Activated T-cell treated with anti-CD3 and anti-CD28 coated beads, Interleukin-2, amount 50 U/mL, for 24 hours (primary cell): Measurements from ENCODE around the gene JAZF1.

Experiments
- DNase-seq: peaks from one replicate; pipeline ENCODE4 v3.0.0-alpha.2; 2020
- H3K27ac Mint-ChIP-seq: 2 replicates; pipeline ENCODE4 v1.8.0; 2020; ENCODE audit warnings: mild to moderate bottlenecking, mixed read lengths
- H3K27me3 Mint-ChIP-seq: 2 replicates; pipeline ENCODE4 v1.8.0; 2020; ENCODE audit warnings: mixed read lengths
- H3K36me3 Mint-ChIP-seq: 2 replicates; pipeline ENCODE4 v1.8.0; 2020; ENCODE audit warnings: low read depth, mixed read lengths
- H3K4me1 Mint-ChIP-seq: 2 replicates; pipeline ENCODE4 v1.8.0; 2020; ENCODE audit warnings: low read depth, mixed read lengths
- H3K4me3 Mint-ChIP-seq: 2 replicates; pipeline ENCODE4 v1.8.0; 2020; ENCODE audit warnings: mild to moderate bottlenecking, moderate library complexity, mixed read lengths
- H3K9me3 Mint-ChIP-seq: 2 replicates; pipeline ENCODE4 v1.8.0; 2020; ENCODE audit warnings: mixed read lengths

JAZF1 gene

DNA sequence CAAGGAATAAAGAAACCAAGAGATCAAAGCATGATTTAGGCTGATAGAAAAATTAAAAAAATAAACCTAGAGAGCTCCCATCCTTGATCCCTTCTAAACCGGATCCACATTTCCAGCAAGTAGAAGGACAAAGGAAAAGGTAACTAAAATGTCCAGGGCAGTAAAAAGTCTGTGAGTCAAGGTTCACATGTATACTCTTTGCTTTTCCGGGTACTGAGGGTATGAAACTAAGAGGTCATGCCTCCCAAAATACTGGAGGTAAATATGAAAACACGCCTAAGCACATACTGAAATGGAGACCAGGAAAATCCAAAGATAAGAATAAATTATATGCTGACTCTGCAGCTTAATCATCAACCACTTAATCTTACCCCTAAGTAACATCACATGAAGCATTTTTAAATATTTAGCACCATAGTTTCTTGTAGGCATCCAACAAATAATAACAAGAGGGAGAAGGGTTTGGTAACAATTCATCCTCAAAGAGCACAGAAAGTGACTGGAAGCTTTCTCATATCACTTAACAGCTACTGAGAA, 35.4 kb downstream of the JAZF1 start:
- peaks cover 6% of the 10 kb centered on the region for H3K36me3 Mint-ChIP-seq
- H3K4me3 Mint-ChIP-seq: no peak overlapping the region
- peaks cover 40% of the 10 kb centered on the region for H3K4me1 Mint-ChIP-seq
- DNase-seq: no peak
- no peaks in the 10 kb centered on the region for H3K27me3 Mint-ChIP-seq
- H3K27ac Mint-ChIP-seq: no peak overlapping the region
- no peaks in the 10 kb centered on the region for H3K9me3 Mint-ChIP-seq

GRCh38 chr7:28144266-28144665, 36.3 kb downstream of the JAZF1 start:
- Mint-ChIP-seq H3K36me3 (peaks cover 5% of the 10 kb centered on the region), H3K27me3 (no peaks in the 10 kb centered on the region), H3K27ac (no peak overlapping the region), H3K9me3 (no peaks in the 10 kb centered on the region), H3K4me1 (peaks cover 31% of the 10 kb centered on the region), H3K4me3 (no peak overlapping the region)
- DNase-seq: no peak

- H3K27ac Mint-ChIP-seq: no peak overlapping the region
- H3K4me3 Mint-ChIP-seq: no peak overlapping the region
- H3K4me1 Mint-ChIP-seq: peaks cover 24% of the 10 kb centered on the region
These were observed 37.9 kb downstream of the JAZF1 start for GRCh38 chr7:28142650-28143049.

GRCh38 chr7:28140979-28141378, 39.6 kb downstream of the JAZF1 start:
- no peak overlapping the region for H3K4me3 Mint-ChIP-seq
- no peak overlapping the region for H3K27ac Mint-ChIP-seq
- DNase-seq: no peak

More at GRCh38 chr7:28142650-28143049, 37.9 kb downstream of the JAZF1 start:
- Mint-ChIP-seq H3K27me3 (no peaks in the 10 kb centered on the region), H3K36me3 (peaks cover 5% of the 10 kb centered on the region), H3K9me3 (no peaks in the 10 kb centered on the region)
- no peak for DNase-seq

DNA sequence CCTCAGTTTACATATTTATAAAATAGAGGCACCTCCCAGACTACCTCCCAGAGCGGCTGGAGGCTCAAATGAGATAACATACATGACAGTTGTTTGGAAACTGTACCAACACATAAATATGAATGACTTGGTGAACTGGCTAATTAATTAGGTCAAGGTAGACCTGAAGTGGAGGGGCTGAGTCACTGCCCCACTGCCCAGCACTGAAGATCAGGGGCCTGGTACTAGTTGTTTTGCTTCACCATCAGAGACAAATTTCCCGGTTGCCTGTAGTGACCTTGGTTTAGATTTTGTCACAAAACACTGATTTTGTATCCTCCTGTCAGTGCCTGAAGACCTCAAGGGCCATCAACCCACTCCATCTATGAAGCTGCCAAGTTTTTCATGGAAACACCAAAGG, 41.8 kb downstream of the JAZF1 start:
- no peak overlapping the region for H3K27ac Mint-ChIP-seq
- H3K9me3 Mint-ChIP-seq: no peaks in the 10 kb centered on the region
- no peaks in the 10 kb centered on the region for H3K27me3 Mint-ChIP-seq
- no peak overlapping the region for H3K4me3 Mint-ChIP-seq
- H3K4me1 Mint-ChIP-seq: peaks cover 22% of the 10 kb centered on the region
- no peak for DNase-seq
- H3K36me3 Mint-ChIP-seq: no peaks in the 10 kb centered on the region

More at GRCh38 chr7:28140979-28141378, 39.6 kb downstream of the JAZF1 start:
- Mint-ChIP-seq H3K4me1 (peaks cover 29% of the 10 kb centered on the region), H3K36me3 (peaks cover 3% of the 10 kb centered on the region), H3K27me3 (no peaks in the 10 kb centered on the region), H3K9me3 (no peaks in the 10 kb centered on the region)

DNA sequence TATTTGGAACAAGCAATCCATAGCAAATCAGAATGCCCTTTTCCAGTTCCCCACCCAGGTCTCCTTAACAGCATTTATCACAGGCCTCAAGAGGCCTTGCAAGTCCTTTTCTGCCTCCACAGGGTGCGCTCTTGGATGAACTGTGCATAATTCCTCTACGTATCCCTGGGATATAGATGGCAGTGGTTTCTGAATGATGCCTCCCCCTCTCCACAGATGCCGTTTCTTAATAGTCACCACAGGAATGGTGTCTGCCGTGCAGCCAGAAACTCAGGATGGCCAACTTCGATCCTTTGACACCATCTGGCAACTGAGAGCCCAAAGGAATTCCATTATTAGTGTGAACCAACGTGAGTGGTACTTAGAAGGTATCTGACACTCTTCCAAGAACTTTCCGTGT, 43.1 kb downstream of the JAZF1 start:
- Mint-ChIP-seq H3K27me3 (no peaks in the 10 kb centered on the region), H3K36me3 (no peaks in the 10 kb centered on the region), H3K4me1 (peaks cover 31% of the 10 kb centered on the region), H3K9me3 (no peaks in the 10 kb centered on the region), H3K4me3 (no peak overlapping the region), H3K27ac (no peak overlapping the region)
- no peak for DNase-seq

- DNase-seq: no peak
- Mint-ChIP-seq H3K4me1 (peaks cover 33% of the 10 kb centered on the region), H3K36me3 (no peaks in the 10 kb centered on the region), H3K9me3 (no peaks in the 10 kb centered on the region), H3K4me3 (no peak overlapping the region), H3K27ac (no peak overlapping the region), H3K27me3 (no peaks in the 10 kb centered on the region)
These were observed 43.7 kb downstream of the JAZF1 start for GRCh38 chr7:28136885-28137284.

- H3K9me3 Mint-ChIP-seq: no peaks in the 10 kb centered on the region
- no peak for DNase-seq
- H3K4me3 Mint-ChIP-seq: no peak overlapping the region
- no peaks in the 10 kb centered on the region for H3K36me3 Mint-ChIP-seq
- no peaks in the 10 kb centered on the region for H3K27me3 Mint-ChIP-seq
- peaks cover 31% of the 10 kb centered on the region for H3K4me1 Mint-ChIP-seq
- H3K27ac Mint-ChIP-seq: no peak overlapping the region
These were observed 44.2 kb downstream of the JAZF1 start for GRCh38 chr7:28136420-28136819.

DNA sequence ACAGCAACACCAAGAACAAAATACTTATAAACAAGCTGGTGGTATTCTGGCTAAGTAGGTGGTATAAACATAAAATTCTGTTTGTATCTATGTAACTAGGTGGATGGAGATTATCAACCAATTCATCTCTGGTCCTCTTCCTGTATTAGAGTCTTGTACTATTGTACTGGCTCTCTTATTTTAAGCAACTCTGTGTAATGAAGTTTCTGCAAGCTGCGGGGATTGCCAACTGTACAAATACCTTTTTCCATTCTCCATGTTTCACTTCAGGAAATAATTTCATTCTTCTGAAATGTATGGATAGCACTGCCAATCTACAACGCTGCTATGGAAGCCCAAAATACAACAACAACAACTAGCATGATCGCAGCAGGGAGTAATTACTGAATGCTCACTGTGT, 44.8 kb downstream of the JAZF1 start:
- Mint-ChIP-seq H3K4me3 (no peak overlapping the region), H3K27ac (no peak overlapping the region), H3K36me3 (no peaks in the 10 kb centered on the region), H3K27me3 (no peaks in the 10 kb centered on the region), H3K9me3 (no peaks in the 10 kb centered on the region), H3K4me1 (peaks cover 26% of the 10 kb centered on the region)
- DNase-seq: no peak

DNA sequence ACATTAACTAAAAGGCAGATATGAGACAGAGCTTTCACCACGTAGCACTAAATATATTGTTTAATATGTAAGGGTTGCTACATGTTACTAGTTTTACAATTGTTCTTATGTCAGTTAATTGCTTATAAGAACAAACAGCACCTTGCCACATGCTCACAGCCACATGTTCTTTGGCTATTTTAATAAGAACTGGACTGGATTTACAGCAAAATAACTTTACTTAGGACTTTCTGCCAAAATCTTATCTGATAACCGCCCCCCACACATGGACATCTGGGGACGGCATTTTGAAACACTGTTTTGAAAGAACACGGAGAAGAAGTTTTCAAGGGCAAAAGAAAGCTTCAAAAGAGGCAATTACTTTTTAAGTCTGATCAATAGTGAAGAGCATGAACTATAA, 45.3 kb downstream of the JAZF1 start:
- no peak for DNase-seq
- Mint-ChIP-seq H3K4me3 (no peak overlapping the region), H3K36me3 (no peaks in the 10 kb centered on the region), H3K27me3 (no peaks in the 10 kb centered on the region), H3K9me3 (no peaks in the 10 kb centered on the region), H3K27ac (no peak overlapping the region), H3K4me1 (peaks cover 26% of the 10 kb centered on the region)

GRCh38 chr7:28133872-28134271, 46.7 kb downstream of the JAZF1 start:
- Mint-ChIP-seq H3K27me3 (no peaks in the 10 kb centered on the region), H3K4me1 (peaks cover 30% of the 10 kb centered on the region), H3K27ac (peak overlapping the region; percentile 30), H3K36me3 (no peaks in the 10 kb centered on the region), H3K4me3 (no peak overlapping the region), H3K9me3 (no peaks in the 10 kb centered on the region)
- DNase-seq: no peak

GRCh38 chr7:28132959-28133870, 47.4 kb downstream of the JAZF1 start:
- Mint-ChIP-seq H3K4me3 (no peak overlapping the region), H3K27ac (peak overlapping the region; percentile 30), H3K4me1 (peaks cover 34% of the 10 kb centered on the region)

GRCh38 chr7:28130277-28130676, 50.3 kb downstream of the JAZF1 start:
- peaks cover 3% of the 10 kb centered on the region for H3K36me3 Mint-ChIP-seq
- no peak overlapping the region for H3K27ac Mint-ChIP-seq
- H3K9me3 Mint-ChIP-seq: no peaks in the 10 kb centered on the region
- DNase-seq: no peak
- peaks cover 30% of the 10 kb centered on the region for H3K4me1 Mint-ChIP-seq
- H3K27me3 Mint-ChIP-seq: no peaks in the 10 kb centered on the region
- H3K4me3 Mint-ChIP-seq: no peak overlapping the region

More at GRCh38 chr7:28132959-28133870, 47.4 kb downstream of the JAZF1 start:
- no peaks in the 10 kb centered on the region for H3K36me3 Mint-ChIP-seq
- no peaks in the 10 kb centered on the region for H3K27me3 Mint-ChIP-seq
- no peaks in the 10 kb centered on the region for H3K9me3 Mint-ChIP-seq
- no peak for DNase-seq

DNA sequence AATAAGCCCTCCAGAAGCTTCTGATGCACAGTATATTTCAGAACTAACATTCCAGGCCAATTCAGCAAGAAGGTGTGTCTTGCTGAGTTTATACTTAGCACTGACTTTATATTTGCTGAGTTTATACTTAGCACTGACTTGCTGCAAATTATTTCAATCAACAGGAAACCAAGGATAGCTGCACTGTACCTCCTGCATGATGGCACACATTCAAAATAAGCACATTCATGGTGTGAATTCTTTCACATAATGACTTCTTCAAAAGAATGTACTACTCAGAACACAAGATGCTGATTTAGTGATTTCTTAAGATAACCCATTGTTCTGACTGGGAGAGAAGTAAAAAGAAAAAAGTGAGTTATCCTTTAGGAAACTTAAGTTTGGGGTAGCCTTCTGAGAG, 52.0 kb downstream of the JAZF1 start:
- no peak overlapping the region for H3K27ac Mint-ChIP-seq
- DNase-seq: no peak
- no peak overlapping the region for H3K4me3 Mint-ChIP-seq
- H3K27me3 Mint-ChIP-seq: no peaks in the 10 kb centered on the region
- H3K9me3 Mint-ChIP-seq: no peaks in the 10 kb centered on the region
- H3K36me3 Mint-ChIP-seq: peaks cover 3% of the 10 kb centered on the region
- peaks cover 36% of the 10 kb centered on the region for H3K4me1 Mint-ChIP-seq

DNA sequence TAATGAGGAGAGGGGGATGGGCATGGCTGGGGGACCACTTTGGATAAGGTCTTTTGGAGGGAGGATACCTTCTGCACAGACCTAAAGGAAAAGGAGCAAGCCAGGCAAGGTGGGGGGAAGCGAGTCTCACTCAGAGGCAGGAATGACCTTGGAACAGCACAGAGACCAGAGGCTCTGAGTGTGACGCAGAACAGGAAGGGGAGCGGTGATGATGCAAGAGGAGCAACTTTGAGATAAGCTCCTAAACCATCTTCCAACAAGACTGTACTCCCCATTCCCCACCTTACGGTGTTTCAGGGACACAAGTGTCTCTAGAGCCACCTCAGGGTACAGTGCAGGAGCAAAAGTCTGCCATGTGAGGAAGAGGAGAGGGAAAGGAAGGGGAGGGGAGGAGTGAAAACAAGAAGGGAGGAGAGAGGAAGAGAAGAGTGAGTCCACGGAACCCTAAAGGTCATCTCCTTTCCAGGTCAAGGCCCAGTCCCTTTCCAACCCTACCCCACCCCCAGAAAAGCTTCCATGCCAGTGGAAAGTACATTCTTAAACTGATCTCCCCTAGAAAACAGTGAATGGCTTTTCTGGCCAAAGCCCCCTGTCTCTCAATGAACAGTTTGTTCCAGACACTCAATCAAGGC, 54.1 kb downstream of the JAZF1 start:
- H3K36me3 Mint-ChIP-seq: peaks cover 5% of the 10 kb centered on the region
- H3K4me3 Mint-ChIP-seq: no peak overlapping the region
- H3K27ac Mint-ChIP-seq: no peak overlapping the region
- no peaks in the 10 kb centered on the region for H3K9me3 Mint-ChIP-seq
- H3K4me1 Mint-ChIP-seq: peaks cover 32% of the 10 kb centered on the region
- H3K27me3 Mint-ChIP-seq: no peaks in the 10 kb centered on the region
- DNase-seq: no peak
